ENCODE results near the gene TBC1D10B.
"Not testable (repeated sequence)": the region's sequence is repeated elsewhere in the genome, so short reads cannot be mapped to it uniquely, and the experiment has no call there.

Gene TBC1D10B

GRCh38 chr16:30318647-30319046, 51.6 kb downstream of the TBC1D10B start:
- FAIRE-seq: not testable (repeated sequence)

DNA sequence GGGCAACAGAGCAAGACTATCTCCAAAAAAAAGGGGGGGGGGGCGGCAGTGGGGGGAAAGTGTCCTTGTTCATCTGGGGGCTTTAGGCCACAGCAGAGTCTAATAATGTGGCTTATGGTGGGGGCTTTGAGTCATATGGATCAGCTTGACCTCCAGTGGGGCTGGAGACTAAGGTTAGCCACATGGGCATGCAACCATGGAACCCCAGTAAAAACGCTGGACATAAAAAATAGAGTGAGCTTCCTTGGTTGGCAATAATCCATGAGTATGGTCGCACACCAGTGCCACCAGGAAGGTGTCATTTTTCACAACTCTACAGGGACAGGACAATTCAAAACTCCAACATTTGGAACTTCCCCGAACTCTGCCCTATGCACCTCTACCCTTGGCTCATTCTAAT, 59.4 kb downstream of the TBC1D10B start:
- FAIRE-seq: not testable (repeated sequence)

GRCh38 chr16:30309255-30309654, 61.0 kb downstream of the TBC1D10B start:
- not testable (repeated sequence) for FAIRE-seq
